Measurements from ENCODE around the gene GDI1.

The GDI1 gene

GRCh38 chrX:154408659-154409221 lies 28.2 kb upstream of the GDI1 start:
- no peak for DNase-seq (ENCODE audit: low read depth, low spot score)

- DNase-seq (ENCODE audit: low read depth, low spot score) = peak; percentile 69
These were observed 27.6 kb upstream of the GDI1 start, which contains the start of gene DNASE1L1 for GRCh38 chrX:154409222-154409871. Gene DNASE1L1, minus strand, starts transcription at chrX:154409254. Its CDS starts 3,686 bp downstream, at chrX:154405568.

GRCh38 chrX:154411981-154412340 lies 25.0 kb upstream of the GDI1 start:
- no peak for DNase-seq (ENCODE audit: low read depth, low spot score)

DNA sequence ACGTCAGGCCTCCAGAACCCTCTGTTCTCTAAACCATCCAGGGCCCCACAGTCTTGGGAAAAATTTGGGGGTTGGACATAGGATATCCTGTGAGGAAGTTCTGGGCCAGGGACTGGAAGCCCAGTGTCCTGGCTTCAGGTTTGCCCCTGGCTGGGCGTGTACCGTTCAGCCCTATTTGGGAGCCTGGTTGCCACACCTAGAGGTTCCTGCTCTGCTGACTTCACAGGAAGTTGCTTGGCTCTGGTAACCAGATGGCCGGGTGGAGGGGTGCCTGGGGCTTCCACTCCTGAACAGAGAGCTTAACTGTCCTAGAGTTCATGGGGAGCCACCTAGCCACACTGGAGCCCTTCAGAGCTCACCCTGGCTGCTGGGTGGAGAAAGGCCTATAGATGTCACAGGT lies 24.5 kb upstream of the GDI1 start:
- no peak for DNase-seq (ENCODE audit: low read depth, low spot score)

DNA sequence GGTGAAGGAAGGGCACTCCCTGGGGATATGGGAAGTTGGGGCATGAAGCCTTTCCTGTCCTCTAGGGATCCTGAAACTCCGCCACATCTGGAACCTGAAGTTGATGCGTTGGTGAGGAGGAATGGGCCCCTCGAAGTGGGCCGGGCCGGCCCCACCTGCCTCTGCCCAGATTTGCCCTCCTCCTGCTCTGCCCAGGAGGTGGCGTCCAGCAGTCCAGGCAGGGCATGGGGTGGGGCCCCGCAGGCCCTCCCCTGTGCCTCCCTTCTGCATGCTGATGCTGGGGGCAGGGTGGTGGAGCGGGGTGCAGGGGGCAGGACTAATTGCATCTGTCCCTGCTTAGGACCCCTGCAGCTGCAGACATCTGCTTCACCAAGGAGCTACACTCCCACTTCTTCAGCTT lies 23.8 kb upstream of the GDI1 start:
- DNase-seq (ENCODE audit: low read depth, low spot score) = no peak

- DNase-seq (ENCODE audit: low read depth, low spot score) = no peak
These were observed 19.8 kb upstream of the GDI1 start for GRCh38 chrX:154417157-154417556.

DNA sequence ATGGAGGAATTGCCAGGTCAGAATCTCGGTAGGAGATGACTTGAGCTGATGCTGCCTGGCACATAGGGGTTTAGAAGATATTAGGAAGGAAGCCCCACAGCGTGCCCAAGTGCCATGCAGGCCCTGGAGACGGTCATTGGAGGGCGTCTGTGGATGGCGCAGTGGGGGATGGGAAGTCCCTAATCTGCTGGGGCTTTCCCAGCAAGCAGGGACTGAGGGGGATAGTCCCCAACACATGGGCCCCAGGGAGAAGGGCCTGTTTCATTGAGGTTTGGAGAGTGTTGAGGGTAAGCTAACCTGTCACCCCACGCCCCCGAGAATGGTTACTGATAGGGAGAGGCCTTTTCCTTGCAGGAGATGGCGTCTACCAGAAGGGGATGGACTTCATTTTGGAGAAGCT lies 17.8 kb upstream of the GDI1 start:
- DNase-seq (ENCODE audit: low read depth, low spot score) = no peak

- no peak for DNase-seq (ENCODE audit: low read depth, low spot score)
These were observed 17.1 kb upstream of the GDI1 start for GRCh38 chrX:154419688-154420401.

- no peak for DNase-seq (ENCODE audit: low read depth, low spot score)
These were observed 16.6 kb upstream of the GDI1 start for GRCh38 chrX:154420402-154420756.

GRCh38 chrX:154426916-154427770 lies 9.8 kb upstream of the GDI1 start:
- no peak for DNase-seq (ENCODE audit: low read depth, low spot score)

GRCh38 chrX:154428176-154429171 lies 8.5 kb upstream of the GDI1 start, which contains the start of gene ATP6AP1:
Gene ATP6AP1, plus strand, starts transcription at chrX:154428677. Its CDS starts 16 bp downstream, at chrX:154428693.
- DNase-seq (ENCODE audit: low read depth, low spot score) = peak; percentile 74

DNA sequence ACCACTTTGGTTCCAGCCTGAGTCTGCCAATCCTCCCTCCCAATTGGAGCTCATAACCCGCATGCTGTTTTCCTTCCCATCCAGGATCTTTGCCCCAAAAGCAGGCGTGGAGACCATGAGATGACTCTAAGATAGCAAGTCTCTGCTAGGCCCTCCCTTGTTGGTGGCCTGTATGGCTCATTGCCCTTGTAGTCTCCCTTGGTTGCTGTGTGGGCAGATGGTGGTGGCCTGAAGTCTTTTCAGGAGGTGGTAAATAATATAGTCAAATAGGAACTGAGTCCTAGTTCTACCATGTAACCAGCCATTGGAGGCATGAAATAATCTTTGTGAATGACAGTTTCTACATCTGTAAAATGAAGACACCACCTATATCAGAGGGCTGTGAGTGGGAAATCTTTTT lies 7.2 kb upstream of the GDI1 start:
- DNase-seq (ENCODE audit: low read depth, low spot score) = no peak

- no peak for DNase-seq (ENCODE audit: low read depth, low spot score)
These were observed 6.5 kb upstream of the GDI1 start for GRCh38 chrX:154430479-154430878.

DNA sequence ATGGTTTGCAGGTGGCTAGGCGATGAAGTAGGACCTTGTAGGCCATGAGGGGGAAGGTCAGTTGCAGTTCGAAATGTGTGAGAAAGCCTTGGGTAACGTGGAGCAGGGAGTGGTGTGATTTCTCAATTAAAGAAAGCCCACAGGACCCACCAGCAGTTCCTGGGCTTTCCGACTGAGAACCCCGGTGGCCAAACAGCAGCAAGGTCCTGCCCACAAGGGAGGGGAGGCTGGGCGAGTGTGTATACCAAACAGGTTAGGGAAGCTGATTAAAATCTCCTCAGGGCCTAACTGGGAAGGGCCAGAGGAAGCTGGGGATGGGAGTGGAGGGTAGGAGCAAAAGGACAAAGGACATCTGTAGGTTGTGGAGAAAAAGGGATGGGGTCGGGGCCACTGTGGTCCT lies 6.0 kb upstream of the GDI1 start:
- DNase-seq (ENCODE audit: low read depth, low spot score) = no peak

GRCh38 chrX:154431341-154431740 lies 5.6 kb upstream of the GDI1 start:
- no peak for DNase-seq (ENCODE audit: low read depth, low spot score)

DNA sequence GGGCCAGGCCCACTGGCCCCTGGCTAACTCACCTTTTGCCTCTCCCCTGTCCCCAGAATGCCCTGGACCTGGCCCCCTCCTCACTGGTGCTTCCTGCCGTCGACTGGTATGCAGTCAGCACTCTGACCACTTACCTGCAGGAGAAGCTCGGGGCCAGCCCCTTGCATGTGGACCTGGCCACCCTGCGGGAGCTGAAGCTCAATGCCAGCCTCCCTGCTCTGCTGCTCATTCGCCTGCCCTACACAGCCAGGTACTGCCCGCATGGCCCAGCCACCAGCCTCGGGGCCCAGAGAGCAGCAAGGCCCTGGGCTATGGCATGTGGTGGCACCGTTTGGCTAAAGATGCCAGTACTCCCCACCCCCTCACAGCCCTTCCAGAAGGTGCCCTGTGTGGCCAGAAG lies 4.7 kb upstream of the GDI1 start:
- no peak for DNase-seq (ENCODE audit: low read depth, low spot score)

DNA sequence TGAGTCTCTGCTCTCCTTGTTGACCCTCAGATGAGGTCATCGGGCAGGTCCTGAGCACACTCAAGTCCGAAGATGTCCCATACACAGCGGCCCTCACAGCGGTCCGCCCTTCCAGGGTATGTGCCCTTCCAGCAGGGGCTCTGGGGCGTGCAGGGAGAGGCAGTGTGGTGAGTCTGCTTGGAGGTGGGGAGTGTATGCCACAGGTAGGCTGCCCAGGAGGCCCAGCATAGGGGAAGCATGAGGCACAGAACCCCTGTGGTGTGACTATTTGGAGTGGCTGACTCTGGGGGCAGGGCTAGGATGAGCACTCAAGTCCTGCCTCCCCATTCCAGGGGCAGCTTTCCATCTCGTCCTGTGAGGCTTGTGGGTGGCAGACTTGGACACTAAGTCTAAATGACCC lies 3.3 kb upstream of the GDI1 start:
- DNase-seq (ENCODE audit: low read depth, low spot score) = no peak

DNA sequence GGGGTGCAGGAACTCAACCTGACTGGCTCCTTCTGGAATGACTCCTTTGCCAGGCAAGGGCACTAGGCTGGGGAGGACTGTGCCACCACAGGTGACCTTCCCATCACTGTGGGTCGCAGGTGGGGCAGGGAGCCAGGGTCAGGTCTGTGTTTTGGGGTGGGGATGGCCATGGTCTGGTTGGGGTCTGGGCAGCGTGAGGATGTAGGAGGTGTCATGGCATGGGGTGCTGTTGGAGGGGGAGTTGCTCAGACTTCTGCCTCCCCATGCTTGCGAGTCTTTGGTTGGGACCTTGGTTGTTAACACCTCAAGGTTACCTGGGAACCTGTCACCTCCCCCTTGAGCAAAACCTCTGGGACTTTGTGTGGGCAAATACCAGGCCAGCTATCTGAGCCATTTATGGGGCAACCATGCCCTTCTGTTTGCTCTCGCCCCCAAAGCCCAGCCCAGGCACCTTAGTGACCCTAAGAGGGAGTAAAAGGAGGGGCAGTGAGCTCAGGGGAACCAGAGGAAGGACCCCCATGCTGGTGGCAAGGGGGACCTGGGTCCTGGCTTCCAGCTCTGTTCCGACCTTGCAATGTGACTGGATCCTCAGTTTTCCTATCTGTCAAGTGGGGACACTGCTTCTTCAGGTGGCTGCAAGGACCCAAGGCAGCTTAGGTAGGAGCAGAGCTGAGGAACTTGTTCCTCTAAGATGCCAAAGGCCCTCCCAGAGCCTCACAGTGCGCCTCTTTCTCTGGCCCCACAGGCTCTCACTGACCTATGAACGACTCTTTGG lies 2.4 kb upstream of the GDI1 start:
- DNase-seq (ENCODE audit: low read depth, low spot score) = no peak

GRCh38 chrX:154435171-154435733 lies 1.7 kb upstream of the GDI1 start:
- DNase-seq (ENCODE audit: low read depth, low spot score) = no peak
